Testis (tissue), 2 donors: ENCODE results near the gene ADTRP.

Experiments
- CTCF ChIP-seq, 3 experiments: fragments of 450-650 bp in 2 of 3; fragments of 200-600 bp in 1 of 3; sonication (generic) in 1 of 3; IDR thresholded peaks; one replicate each; pipeline ENCODE4 v1.5.1; 2016 to 2019; ENCODE audit warnings: antibody characterized with exemption in 3 of 3, mild to moderate bottlenecking in 2 of 3, moderate library complexity in 1 of 3
- POLR2A ChIP-seq: fragments of 450-650 bp; IDR thresholded peaks from one replicate; pipeline ENCODE4 v1.6.1; 2017; ENCODE audit warnings: antibody characterized with exemption, mild to moderate bottlenecking, moderate library complexity

GRCh38 chr6:11804701-11805100 lies 26.1 kb upstream of the ADTRP start:
- TF ChIP-seq CTCF (IDR thresholded peaks at IDR 0.05) (no peak), POLR2A (no peak)
